Osteoblast (primary cell): ENCODE results near the gene COQ5. TPM values are rescaled to one million over a fixed set of nuclear protein-coding genes. Genes with fewer than 3 reads are reported as not detected.
A peak's percentile ranks its signal among the peaks of the same experiment; 100 is the strongest.

Experiments used
- DNase-seq: peaks from one replicate; pipeline ENCODE4 v3.0.0; 2011; ENCODE audit warnings: low spot score, mixed read lengths; ENCODE audit not compliant: insufficient read length; ENCODE audit errors: missing footprints
- H2AFZ ChIP-seq: 2 replicates; pipeline ENCODE4 v1.6.0; 2011; ENCODE audit warnings: mild to moderate bottlenecking, low read length
- H3K27ac ChIP-seq: 2 replicates; pipeline ENCODE4 v1.5.1; 2011; ENCODE audit warnings: mild to moderate bottlenecking, low read depth, low read length, moderate library complexity
- H3K27me3 ChIP-seq: 2 replicates; pipeline ENCODE4 v1.6.0; 2012; ENCODE audit warnings: mild to moderate bottlenecking, control low read depth, inconsistent platforms, low read length, moderate library complexity; ENCODE audit not compliant: insufficient read depth
- H3K36me3 ChIP-seq: 2 replicates; pipeline ENCODE4 v1.5.1; 2011; ENCODE audit warnings: mild to moderate bottlenecking, low read length, control low read depth, moderate library complexity; ENCODE audit not compliant: insufficient read depth
- H3K4me1 ChIP-seq: 2 replicates; pipeline ENCODE4 v1.5.1; 2011; ENCODE audit warnings: mild to moderate bottlenecking, low read length, control low read depth, moderate library complexity; ENCODE audit not compliant: insufficient read depth
- H3K4me2 ChIP-seq: 2 replicates; pipeline ENCODE4 v1.6.0; 2011; ENCODE audit warnings: mild to moderate bottlenecking, low read length; ENCODE audit not compliant: insufficient read depth
- H3K4me3 ChIP-seq: fragments of 200-600 bp; sonication (generic); 3 replicates; pipeline ENCODE4 v1.5.1; 2012; ENCODE audit warnings: mild to moderate bottlenecking, low read length, inconsistent platforms; ENCODE audit not compliant: insufficient read depth
- H3K79me2 ChIP-seq: 2 replicates; pipeline ENCODE4 v1.6.0; 2012; ENCODE audit warnings: mild to moderate bottlenecking, low read length, control low read depth, inconsistent platforms; ENCODE audit not compliant: insufficient read depth
- H3K9me3 ChIP-seq: 2 replicates; pipeline ENCODE4 v1.5.1; 2011; ENCODE audit warnings: low read depth, low read length, control low read depth
- H4K20me1 ChIP-seq: 2 replicates; pipeline ENCODE4 v1.6.0; 2012; ENCODE audit warnings: mild to moderate bottlenecking, low read length, control low read depth; ENCODE audit not compliant: insufficient read depth
- CTCF ChIP-seq: IDR thresholded peaks from 2 replicates; pipeline ENCODE4 v1.5.1; 2011; ENCODE audit warnings: mild to moderate bottlenecking, low read depth, low read length, moderate library complexity; ENCODE audit errors: extremely low read depth
- small RNA-seq: library from RNA; depleted of rRNA; stranded (forward); fragments of <200 nt; gene quantifications from one replicate; pipeline ENCODE3, GENCODE V24; 2012
- total RNA-seq: library from RNA; depleted of rRNA; stranded (reverse); fragments of >200 nt; gene quantifications from 2 replicates; pipeline ENCODE4 v1.2.3, GENCODE V29; 2012

Gene COQ5
- total RNA-seq, 1 donor, result 15.2 TPM

GRCh38 chr12:120455302-120455701 is 73.7 kb downstream of the COQ5 start:
- Histone ChIP-seq H3K36me3 (peaks cover 54% of the 10 kb centered on the region), H3K9me3 (no peaks in the 10 kb centered on the region)

GRCh38 chr12:120453977-120454376 is 75.0 kb downstream of the COQ5 start:
- Histone ChIP-seq H3K36me3 (peaks cover 47% of the 10 kb centered on the region), H2AFZ (no peak overlapping the region), H3K4me1 (no peaks in the 10 kb centered on the region), H3K9me3 (no peaks in the 10 kb centered on the region), H3K4me3 (no peak overlapping the region), H3K79me2 (peaks cover 31% of the 10 kb centered on the region), H3K4me2 (no peak overlapping the region), H4K20me1 (peaks cover 17% of the 10 kb centered on the region), H3K27me3 (no peaks in the 10 kb centered on the region), H3K27ac (no peak overlapping the region)
- peak; percentile 80 for DNase-seq
- peak; percentile 66 for TF ChIP-seq CTCF

More at GRCh38 chr12:120455302-120455701, 73.7 kb downstream of the COQ5 start:
- Histone ChIP-seq H3K4me2 (no peak overlapping the region), H3K79me2 (peaks cover 23% of the 10 kb centered on the region), H3K27ac (no peak overlapping the region), H3K4me1 (no peaks in the 10 kb centered on the region), H3K4me3 (no peak overlapping the region), H3K27me3 (no peaks in the 10 kb centered on the region), H4K20me1 (peaks cover 17% of the 10 kb centered on the region), H2AFZ (no peak overlapping the region)
- DNase-seq, result no peak
- TF ChIP-seq CTCF, result no peak

Small RNA genes within 50 kb of the gene (small RNA-seq; reads per million reads assigned to genes)
- gene RF00019, result not detected

Other genes with a start within 250 kb of the COQ5 start
- under 0.01 TPM in 2 replicates for gene RNU4-2, start 237.3 kb downstream of the COQ5 start, total RNA-seq
- gene RNU4-1, start 235.9 kb downstream of the COQ5 start, total RNA-seq, result under 0.01 TPM in 2 replicates
- 1.1 and 1.2 TPM in 2 replicates for gene SIRT4, start 226.8 kb downstream of the COQ5 start, total RNA-seq
- not detected in 2 replicates for gene PLA2G1B, start 201.4 kb downstream of the COQ5 start, total RNA-seq
- gene MSI1, start 160.0 kb downstream of the COQ5 start, total RNA-seq, result under 0.01 TPM in 2 replicates
- 224 and 256 TPM in 2 replicates for gene COX6A1, start 91.0 kb downstream of the COQ5 start, total RNA-seq
- gene TRIAP1, start 82.8 kb downstream of the COQ5 start, total RNA-seq, result 19.2 and 19.9 TPM in 2 replicates
- gene GATC, start 82.7 kb downstream of the COQ5 start, total RNA-seq, result 14.5 and 20.0 TPM in 2 replicates
- 103 and 107 TPM in 2 replicates for gene SRSF9, start 59.4 kb downstream of the COQ5 start, total RNA-seq
- gene DYNLL1, start 33.0 kb downstream of the COQ5 start, total RNA-seq, result 162 and 168 TPM in 2 replicates
- 117 and 122 TPM in 2 replicates for gene RNF10, start 5.2 kb upstream of the COQ5 start, total RNA-seq
- gene POP5, start 52.2 kb upstream of the COQ5 start, total RNA-seq, result 19.4 and 26.8 TPM in 2 replicates
- not detected in 2 replicates for gene CABP1, start 111.5 kb upstream of the COQ5 start, total RNA-seq
- gene MLEC, start 158.0 kb upstream of the COQ5 start, total RNA-seq, result 85.2 and 89.8 TPM in 2 replicates
- 23.2 and 24.5 TPM in 2 replicates for gene UNC119B, start 181.3 kb upstream of the COQ5 start, total RNA-seq
- gene ACADS, start 196.7 kb upstream of the COQ5 start, total RNA-seq, result 10.5 and 12.7 TPM in 2 replicates